ENCODE data around the gene CTTNBP2NL.
"Not testable (repeated sequence)": the region's sequence is repeated elsewhere in the genome, so short reads cannot be mapped to it uniquely, and the experiment has no call there.

The CTTNBP2NL gene

DNA sequence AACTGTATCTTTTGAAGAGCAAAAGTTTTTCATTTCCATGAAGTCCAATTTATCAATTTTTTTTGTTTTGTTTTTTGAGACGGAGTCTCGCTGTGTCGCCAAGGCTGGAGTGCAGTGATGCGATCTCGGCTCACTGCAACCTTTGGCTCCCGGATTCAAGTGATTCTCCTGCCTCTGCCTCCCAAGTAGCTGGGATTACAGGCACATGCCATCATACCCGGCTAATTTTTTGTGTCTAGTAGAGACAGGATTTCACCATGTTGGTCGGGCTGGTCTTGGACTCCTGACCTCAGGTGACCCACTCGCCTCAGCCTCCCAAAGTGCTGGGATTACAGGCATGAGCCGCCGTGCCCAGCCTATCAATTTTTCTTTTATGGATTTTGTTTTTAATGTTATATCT lies 27.7 kb downstream of the CTTNBP2NL start:
- not testable (repeated sequence) for ATAC-seq, DNase-seq

DNA sequence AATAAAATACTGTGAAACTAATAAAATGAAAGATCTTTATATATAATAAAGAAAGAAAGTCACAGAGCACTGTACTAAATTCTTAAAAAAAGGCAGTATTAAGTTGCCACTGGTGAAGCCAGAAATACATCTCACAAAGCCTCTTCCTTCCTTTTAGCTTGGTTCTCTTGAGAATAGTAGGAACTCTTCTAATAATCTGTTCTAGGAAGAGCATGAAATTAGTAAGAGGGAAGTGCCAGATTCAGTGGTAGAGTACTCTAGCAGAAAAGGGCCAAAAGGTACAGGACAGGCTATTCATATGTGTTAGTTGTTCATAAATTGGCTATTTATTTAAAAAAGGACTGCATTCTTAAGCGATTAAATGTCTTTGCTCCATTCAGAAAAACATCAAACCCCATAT lies 33.7 kb downstream of the CTTNBP2NL start:
- ATAC-seq (no peak), DNase-seq (no peak)

DNA sequence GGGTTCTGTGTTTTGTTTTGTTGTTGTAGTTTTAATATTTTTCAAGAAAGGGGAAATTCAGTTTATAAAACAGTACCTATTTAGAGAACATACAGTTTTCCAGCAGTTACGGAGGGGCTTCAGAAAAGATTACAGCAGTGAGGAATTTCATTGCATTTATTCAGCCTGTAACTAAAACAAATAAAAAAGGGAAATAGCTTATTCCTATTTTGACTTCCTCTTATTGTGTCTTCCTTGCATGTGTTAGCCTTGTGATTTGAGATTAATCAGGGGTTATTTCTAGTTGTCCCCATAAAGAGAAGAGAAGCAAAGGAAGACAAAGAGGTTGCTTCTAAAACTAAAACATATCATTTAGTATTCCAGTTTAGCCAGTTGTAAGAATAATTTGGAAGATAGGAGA lies 35.0 kb downstream of the CTTNBP2NL start:
- ATAC-seq (no peak), DNase-seq (no peak)

DNA sequence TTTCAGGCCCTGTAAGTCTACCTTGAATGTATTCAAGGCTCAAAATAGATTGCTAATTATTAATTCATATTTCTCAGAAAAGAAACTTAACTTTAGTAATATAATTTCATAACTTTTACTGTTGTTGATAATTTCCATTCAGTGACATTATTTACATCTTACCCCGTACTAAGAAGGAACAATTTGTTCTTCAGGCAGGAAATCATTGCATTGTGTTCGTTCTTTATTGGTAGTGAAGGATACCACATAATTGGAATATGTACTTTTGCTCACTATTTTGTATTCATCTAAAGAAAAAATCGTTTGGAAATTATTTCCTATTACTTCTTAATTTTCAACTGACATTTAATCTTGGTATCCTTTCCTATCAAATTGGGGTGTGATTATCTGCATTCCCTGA lies 39.4 kb downstream of the CTTNBP2NL start:
- DNase-seq (no peak), ATAC-seq (no peak)

DNA sequence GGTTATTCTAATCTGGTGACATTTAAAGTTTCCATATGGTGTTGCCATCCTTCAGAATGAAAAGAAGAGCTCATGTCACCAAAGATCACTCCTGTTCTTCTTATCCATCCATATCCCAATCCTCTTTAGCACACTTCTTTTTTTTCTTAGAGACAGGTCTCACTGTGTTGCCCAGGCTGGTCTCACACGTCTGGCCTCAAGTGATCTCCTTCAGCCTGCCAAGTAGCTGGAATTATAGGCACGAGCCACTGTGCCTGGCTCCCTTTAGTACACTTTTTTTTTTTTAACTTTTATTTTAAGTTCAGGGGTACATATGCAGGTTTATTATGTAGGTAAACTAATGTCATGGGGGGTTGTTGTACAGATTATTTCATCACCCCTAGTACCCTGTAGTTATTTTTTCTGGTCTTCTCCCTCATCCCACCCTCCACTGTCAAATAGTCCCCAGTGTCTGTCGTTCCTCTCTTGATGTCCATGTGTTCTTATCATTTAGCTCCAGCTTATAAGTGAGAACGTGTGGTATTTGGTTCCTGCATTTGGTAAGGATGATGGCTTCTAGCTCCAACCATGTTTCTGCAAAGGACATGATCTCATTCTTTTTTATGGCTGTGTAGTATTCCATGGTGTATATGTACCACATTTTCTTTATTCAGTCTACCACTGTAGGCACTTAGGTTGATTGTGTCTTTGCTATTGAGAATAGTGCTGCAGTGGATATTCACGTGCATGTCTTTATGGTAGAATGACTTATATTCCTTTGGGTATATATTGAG lies 40.6 kb downstream of the CTTNBP2NL start:
- no peak for DNase-seq
- no peak for ATAC-seq

DNA sequence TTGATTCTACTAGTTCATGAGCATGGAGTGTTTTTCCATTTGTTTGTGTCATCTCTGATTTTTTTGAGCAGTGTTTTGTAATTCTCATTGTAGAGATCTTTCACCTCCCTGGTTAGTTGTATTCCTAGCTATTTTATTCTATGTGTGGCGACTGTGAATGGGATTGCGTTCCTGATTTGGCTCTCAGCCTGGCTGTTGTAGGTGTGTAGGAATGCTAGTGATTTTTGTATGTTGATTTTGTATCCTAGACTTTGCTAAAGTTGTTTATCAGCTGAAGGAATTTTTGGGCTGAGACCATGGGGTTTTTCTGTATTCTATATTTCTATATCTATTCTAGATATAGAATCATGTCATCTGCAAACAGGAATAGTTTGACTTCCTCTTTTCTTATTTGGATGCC lies 42.1 kb downstream of the CTTNBP2NL start:
- ATAC-seq, DNase-seq: not testable (repeated sequence)

DNA sequence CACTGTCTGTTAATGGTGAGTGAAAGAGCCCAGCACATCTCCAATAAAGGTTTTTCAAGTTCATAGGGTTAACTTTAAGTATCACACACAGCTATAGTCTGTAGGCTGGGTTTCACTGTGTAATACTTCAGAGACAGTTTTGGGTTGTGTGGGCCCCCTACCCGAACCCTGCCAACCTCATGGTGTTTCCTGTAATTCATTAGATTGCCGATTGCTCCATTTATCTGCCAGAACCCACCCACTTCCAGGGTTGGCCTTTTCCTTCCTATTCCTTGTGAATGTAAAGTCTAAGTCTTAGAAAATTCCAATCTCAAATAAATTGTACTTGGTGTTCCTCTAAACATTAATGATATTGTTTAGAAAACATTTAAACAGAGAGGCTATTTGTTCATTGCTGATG lies 43.6 kb downstream of the CTTNBP2NL start:
- no peak for DNase-seq
- no peak for ATAC-seq

DNA sequence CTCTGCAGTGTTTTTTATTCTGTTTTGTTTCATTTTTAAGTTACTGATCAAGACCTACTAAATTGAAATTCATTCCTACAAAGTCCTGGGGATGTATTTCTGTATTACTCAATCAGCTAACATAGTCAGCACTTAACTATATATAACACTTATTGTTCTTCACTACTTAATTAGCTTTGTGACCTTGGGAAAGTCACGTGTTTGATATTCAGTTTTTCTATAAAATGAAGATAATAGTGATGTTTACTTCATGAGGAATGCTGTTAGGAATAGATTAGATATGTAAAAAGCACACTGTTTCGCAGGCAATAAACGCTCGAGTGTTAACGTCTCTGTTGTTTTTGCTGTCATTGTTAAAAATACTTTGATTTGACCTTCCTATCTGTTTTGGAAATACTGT lies 44.6 kb downstream of the CTTNBP2NL start:
- ATAC-seq, result no peak

DNA sequence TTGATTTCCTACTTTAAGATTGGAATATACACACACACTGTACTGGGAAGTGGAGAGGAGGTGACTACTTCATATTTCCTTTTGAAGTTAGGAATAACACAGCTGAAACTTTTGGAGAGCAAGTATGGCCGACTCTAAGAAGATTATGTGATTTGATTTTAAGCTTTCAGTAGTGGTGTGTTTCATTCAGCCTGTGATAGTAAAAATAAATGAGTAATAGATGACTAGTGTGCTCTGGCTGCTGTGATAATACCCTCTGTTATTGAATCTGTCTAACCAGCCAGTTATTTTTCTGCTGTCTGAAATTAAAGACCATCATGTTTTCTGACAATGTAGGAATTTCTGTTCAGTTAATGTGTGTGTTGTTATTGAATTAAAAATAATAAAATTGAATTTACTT lies 48.3 kb downstream of the CTTNBP2NL start:
- ATAC-seq, result no peak
- no peak for DNase-seq

More for the DNA sequence above, 44.6 kb downstream of the CTTNBP2NL start:
- no peak for DNase-seq

DNA sequence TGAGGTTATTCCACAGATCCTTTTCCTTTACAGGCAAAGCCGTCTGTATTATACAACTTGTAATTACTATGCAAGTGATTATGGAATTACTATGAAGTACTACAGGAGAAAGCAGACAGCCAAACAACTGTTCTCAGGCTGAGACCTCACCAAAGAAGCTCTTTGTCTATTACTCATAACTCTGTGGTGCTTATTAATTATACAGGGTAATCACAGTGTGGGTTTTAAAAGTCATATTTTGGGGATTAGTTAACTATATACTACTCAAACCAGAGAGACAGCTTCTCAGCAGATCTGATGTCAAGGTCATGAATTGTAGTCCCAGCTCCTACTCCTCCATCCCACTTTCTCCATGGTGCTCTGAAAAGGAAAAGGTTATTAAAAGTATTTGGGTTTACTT lies 49.6 kb downstream of the CTTNBP2NL start:
- DNase-seq (no peak), ATAC-seq (no peak)

DNA sequence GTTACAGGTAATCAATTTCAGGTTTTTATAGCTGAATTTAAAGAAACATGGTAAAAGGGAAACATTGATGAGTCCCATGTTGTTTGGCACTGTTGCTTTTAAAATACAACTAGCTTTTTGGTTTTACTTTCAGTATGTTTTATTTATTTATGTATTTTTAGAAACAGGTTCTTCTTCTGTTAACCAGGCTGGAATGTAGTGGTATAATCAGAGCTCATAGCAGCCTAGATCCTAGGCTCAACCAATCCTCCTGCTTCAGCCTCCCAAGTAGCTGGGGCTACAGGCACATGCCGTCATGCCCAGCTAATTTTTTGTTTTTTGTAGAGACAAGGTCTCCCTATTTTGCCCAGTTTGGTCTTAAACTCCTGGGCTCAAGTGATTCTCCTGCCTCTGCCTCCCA lies 50.4 kb downstream of the CTTNBP2NL start:
- DNase-seq (no peak), ATAC-seq (no peak)

DNA sequence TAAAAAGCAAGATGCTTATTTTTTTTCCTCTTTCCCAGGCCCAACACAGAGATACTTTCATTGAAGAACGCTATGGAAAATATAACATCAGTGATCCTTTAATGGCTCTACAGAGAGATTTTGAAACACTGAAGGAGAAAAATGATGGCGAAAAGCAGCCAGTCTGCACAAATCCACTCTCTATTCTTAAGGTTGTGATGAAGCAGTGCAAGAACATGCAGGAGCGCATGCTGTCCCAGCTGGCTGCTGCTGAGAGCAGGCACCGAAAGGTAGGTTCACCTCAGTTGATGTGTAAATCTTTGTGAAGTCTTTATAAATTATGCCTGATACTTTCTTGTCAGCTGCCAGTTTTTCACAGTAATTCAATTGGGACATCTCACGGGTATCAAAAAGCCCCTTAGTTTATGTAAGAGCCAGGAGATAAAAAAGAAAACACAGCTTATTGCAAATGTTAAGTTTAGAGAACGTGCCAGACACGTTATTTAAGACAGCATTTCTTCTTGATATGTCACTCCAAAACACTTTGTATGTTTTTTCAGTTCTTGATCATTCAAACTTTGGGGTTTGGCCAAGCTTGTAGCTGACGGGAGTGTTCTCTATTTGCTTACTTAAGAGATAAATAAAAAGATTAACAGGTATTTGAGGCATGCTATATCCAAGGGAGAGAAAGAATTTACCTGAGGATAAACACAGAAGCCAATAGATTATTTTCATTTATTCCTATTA lies 53.1 kb downstream of the CTTNBP2NL start:
- no peak for DNase-seq
- no peak for ATAC-seq

DNA sequence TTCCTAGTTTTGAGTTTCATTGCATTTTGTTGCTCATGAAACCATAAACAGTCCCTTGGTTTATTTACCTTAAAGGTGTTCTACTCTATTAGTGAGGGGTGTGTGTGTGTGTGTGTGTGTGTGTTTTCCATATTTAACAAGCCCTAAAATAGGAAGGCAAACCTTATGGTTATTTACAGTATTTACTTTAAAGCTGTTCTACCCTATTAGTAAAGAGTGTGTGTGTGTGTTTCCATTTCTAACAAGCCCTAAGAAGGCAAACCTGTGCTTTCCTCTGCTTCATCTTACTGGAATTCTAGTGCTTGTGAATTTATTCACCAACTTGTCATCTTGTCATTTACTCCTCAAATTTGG lies 53.6 kb downstream of the CTTNBP2NL start:
- ATAC-seq (no peak), DNase-seq (no peak)

DNA sequence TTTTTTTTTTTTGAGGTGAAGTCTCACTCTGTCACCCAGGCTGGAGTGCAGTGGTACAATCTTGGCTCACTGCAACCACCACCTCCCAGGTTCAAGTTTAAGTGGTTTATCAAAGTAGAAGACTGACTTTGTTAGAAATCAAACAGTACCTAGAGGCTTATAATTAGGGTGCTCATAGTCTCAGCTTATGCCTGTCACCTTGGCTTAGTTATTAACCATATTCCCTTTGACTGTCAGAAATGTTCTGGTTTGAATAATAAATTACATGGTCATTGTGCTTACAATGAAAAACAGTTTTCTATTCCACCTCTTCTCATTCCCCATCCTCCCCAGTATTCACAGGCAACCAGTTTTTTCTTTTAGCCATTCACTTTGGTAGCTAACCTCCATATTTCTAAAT lies 54.8 kb downstream of the CTTNBP2NL start:
- no peak for ATAC-seq
- DNase-seq, result no peak

DNA sequence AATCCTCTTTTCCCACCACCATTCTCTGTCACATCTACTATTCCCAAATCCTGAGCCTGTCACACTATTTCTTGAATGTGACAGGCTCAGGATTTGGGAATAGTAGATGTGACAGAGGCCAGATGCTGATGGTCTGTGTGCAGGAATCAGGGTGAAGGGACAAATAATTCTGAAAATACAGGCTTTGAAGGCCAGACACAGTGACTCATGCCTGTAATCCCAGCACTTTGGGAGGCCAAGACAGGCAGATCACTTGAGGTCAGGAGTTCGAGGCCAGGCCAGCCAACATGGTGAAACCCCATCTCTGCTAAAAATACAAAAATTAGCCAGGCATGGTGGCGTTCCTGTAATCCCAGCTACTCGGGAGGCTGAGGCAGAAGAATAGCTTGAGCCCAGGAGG lies 55.3 kb downstream of the CTTNBP2NL start:
- DNase-seq, ATAC-seq: not testable (repeated sequence)

DNA sequence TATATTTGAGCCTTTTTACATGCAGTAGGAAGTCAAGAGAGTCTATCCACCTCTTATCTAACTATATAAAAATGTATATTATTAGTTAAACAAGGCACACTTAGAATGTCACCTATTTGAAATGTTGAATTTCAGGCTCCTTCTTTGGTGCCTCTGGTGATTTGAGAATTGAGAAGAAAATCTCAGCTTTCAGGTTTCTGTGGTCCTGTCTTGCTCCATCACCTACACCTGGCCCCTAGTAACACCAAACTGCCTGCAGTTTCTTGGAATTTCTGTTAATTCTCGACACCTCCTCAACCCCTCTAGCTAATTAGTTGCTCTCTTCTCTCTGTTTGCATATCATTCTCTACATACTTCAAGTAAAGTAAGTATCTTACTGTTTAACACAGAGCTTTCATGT lies 57.9 kb downstream of the CTTNBP2NL start:
- DNase-seq (no peak), ATAC-seq (no peak)

DNA sequence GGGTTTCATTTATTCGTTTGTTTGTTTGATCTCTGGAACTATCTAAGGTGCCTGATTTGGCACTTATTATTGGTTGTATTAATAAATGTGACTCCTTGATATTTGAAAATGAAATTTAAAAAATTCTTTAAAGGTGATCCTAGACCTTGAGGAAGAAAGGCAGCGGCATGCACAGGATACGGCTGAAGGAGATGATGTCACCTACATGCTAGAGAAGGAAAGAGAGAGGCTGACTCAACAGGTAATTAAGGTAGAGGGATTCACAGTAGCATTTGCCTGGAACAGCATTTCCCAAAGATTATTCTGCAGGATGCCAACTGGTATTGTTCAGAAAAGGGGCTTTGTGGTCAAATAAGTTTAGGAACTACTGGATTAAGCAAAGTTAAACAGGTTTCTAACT lies 58.3 kb downstream of the CTTNBP2NL start:
- DNase-seq (no peak), ATAC-seq (no peak)

DNA sequence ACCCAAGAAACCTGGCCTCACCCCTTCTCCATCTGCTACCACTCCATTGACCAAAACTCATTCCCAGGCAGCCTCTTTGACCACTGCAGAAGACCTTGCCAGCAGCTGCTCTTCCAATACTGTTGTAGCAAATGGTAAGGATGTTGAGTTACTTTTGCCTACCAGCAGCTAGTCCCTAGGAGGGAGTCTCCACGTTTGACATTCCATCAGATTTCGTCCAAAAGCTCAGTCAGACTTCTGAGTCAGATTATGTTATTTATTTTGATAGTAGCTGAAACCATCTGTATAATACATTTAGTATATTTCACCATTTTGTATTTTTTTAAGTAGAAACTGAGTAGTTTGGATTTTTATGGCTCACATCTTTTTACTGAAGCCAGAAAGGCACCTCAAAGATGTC lies 61.2 kb downstream of the CTTNBP2NL start:
- DNase-seq (no peak), ATAC-seq (no peak)

DNA sequence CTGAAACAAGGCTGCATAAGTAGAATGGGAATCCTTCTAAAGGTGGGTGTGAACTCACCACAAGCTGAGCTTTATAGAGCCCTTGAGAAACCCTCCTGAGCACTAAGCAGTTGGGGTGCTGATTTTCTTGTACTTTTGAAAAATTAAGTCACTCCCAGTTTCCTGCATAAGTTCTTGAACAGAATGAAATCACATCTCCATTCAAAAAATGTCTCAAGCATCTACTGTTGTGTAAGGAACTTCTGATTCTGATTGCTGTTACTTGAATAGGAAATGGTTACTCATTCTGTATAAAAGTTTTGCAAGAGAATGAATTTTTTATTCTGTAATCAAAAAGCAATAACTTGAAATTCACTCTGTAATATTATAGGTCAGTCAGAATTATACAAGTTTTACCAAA lies 61.9 kb downstream of the CTTNBP2NL start:
- no peak for ATAC-seq
- no peak for DNase-seq

DNA sequence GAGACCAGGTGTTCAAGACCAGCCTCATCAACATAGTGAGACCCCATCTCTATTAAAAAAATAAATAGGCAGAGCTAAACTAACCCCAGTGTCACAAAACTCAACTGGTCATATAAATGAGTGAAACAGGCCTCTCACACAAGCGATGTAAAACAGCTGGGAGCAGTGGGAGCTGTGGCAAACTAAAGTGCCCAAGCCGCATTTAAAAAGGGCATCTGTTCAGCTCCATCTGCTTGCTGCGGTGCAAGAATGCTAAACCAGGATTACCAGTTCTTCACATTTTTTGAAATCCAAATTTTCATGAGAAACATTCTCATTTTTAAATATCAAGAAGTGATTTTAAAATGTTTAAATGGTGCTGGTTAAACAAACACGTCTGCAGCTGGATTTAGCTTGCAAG lies 62.7 kb downstream of the CTTNBP2NL start:
- DNase-seq (no peak), ATAC-seq (no peak)

DNA sequence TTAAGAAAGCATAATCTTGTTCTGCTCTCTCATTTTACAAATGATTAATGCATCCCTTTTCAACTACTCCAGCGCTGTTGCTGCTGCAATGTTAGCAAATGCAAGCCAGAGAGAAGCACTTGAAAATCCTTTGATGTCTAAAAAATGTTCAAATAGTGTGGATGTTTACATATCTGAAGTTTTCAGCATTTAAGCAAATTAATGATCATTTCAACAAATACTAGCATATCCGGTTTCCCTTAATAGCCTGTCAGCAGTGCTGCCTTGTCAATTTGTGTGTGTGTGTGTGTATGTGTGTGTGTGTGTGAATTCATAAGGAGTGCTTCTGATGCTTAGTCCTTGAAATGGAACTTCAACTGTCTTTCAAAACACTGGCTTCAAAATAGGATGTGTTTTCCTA lies 64.6 kb downstream of the CTTNBP2NL start:
- ATAC-seq (no peak), DNase-seq (no peak)

DNA sequence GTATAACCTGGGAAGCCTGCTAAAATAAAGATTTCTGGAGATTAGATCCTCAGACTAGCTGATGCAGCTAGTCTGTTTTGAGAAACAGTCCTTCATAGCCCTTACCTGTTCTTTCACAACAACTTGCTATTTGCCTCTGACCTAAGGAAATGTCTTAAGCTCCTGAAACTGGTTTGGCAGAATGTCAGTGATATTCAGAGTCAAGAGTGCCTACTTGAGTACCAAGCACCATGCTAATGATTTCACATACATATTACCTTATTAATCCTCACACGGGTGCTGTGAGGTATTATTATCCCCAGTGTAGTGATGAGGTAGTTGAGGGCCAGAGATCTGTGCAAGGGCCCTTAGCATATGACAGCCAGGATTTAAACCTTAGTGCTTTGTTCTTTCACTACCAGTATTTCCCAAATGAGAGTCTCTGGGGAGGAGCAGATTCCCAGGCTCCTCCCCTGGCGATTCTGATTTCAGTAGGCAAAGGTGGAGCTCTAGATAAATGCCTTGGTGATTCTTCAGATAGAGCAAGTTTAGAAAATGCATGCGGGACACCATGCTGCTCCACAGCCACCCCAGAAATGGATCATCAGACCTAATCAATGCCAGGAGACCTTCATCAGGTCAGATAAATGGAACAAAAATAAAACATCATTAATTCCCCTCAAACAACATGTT lies 65.3 kb downstream of the CTTNBP2NL start:
- ATAC-seq (no peak), DNase-seq (no peak)

DNA sequence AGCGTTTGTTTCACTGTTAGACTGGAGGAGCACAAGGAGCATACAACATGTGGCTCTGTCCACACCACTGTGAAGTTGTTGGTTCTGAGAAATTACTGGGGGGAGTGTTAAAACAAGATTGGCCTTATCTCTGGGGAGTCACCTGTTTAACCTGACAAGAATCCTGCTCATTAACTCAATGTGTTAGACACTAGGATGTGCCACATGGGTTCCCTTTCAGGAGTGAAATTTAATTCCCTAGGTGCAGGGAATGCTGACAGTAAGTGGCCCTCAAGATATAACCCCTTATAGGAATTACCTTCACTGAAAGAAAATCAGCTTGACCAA lies 66.9 kb downstream of the CTTNBP2NL start:
- no peak for ATAC-seq

DNA sequence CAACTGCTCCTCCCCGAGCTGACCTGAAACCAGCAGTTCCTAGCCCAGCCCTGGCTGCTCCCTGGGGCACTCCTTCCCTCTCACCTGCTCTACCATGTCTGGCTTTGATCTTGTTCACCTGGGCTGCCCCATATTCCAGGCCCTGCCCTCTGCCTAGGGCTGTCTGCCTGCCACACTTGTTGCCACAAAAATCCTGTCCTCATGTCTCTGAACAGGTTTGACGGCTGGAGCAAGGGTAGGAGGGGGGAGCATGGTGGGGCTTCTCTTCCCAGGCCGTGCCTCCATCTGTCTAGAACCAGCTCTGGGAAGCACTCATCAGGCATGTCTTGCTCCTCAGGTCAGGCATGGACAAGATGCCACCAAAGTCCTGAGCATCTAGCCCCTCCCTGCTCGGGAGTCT lies 68.5 kb downstream of the CTTNBP2NL start:
- DNase-seq, result no peak

More for the DNA sequence above, 66.9 kb downstream of the CTTNBP2NL start:
- DNase-seq, result no peak

More for the DNA sequence above, 68.5 kb downstream of the CTTNBP2NL start:
- ATAC-seq, result no peak

Measured in stimulated activated naive CD8-positive, alpha-beta T cell treated with anti-CD3 and anti-CD28 coated beads, Interleukin-15, Interleukin-2, amounts not matched to agents 100 U/mL and 50 U/mL, for 24 hours (primary cell).